HL-60 (cell line): ENCODE results near the gene PRKCD.

Experiments
- DNase-seq, 2 experiments: peaks; one replicate each; pipeline ENCODE4 v3.0.0-alpha.2; 2010 to 2020; ENCODE audit warnings: low read depth in 1 of 2, low spot score in 1 of 2
- H3K27ac ChIP-seq: fragments of 250-450 bp; sonication (Bioruptor Pico); replicated peaks from 2 replicates; pipeline ENCODE4 v1.5.1; 2020; ENCODE audit warnings: mild to moderate bottlenecking, moderate library complexity
- H3K27me3 ChIP-seq: fragments of 250-450 bp; sonication (Bioruptor Pico); 2 replicates; pipeline ENCODE4 v1.5.1; 2021; ENCODE audit warnings: mild to moderate bottlenecking, moderate library complexity; ENCODE audit not compliant: insufficient read depth, poor library complexity, severe bottlenecking
- H3K4me3 ChIP-seq: replicated peaks from 2 replicates; pipeline ENCODE4 v1.5.1; 2011; ENCODE audit warnings: mild to moderate bottlenecking, control low read depth, low read length; ENCODE audit not compliant: insufficient read depth
- GABPA ChIP-seq: IDR thresholded peaks from 2 replicates; pipeline ENCODE4 v1.6.1; 2012; ENCODE audit warnings: low read depth
- POLR2AphosphoS5 ChIP-seq: IDR thresholded peaks from 2 replicates; pipeline ENCODE4 v1.6.1; 2012; ENCODE audit warnings: low read depth
- SPI1 ChIP-seq: IDR thresholded peaks from 2 replicates; pipeline ENCODE4 v1.6.1; 2012; ENCODE audit warnings: low read depth, mild to moderate bottlenecking, borderline replicate concordance
- TF ChIP-seq, protein P1 (sequence below): IDR thresholded peaks from one replicate; pipeline ENCODE4 v1.5.1; 2011; ENCODE audit warnings: low read length, control low read depth, inconsistent platforms; ENCODE audit not compliant: insufficient read depth
- TF ChIP-seq, protein P2 (sequence below): IDR thresholded peaks from 2 replicates; pipeline ENCODE4 v1.6.1; 2012; ENCODE audit warnings: low read depth; ENCODE audit not compliant: insufficient replicate concordance

Gene PRKCD

DNA sequence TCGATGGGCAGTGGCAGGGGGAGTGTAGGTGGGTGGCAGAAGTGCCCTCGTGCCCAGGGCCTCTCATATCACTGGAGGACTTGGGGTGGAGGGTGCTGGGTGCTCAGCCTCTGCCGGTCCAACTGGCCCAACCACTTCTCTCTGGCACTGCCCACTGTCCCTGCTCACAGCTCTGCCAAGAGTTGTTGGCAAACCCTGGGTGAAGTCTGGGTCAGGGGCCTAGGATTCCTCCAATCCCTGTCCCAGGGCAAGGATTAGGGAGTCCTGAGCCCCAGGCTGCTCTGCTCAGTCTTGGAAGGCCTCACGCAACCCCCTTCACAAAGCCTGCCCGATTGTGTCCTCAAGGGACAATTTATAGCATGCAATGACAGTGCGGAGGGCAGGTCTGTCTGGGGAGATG is 5.2 kb upstream of the PRKCD start:
- Histone ChIP-seq H3K4me3 (no peak overlapping the region), H3K27ac (no peak overlapping the region), H3K27me3 (no peaks in the 10 kb centered on the region)
- TF ChIP-seq GABPA (no peak), SPI1 (no peak), POLR2AphosphoS5 (no peak)
- TF ChIP-seq, protein P1, sequence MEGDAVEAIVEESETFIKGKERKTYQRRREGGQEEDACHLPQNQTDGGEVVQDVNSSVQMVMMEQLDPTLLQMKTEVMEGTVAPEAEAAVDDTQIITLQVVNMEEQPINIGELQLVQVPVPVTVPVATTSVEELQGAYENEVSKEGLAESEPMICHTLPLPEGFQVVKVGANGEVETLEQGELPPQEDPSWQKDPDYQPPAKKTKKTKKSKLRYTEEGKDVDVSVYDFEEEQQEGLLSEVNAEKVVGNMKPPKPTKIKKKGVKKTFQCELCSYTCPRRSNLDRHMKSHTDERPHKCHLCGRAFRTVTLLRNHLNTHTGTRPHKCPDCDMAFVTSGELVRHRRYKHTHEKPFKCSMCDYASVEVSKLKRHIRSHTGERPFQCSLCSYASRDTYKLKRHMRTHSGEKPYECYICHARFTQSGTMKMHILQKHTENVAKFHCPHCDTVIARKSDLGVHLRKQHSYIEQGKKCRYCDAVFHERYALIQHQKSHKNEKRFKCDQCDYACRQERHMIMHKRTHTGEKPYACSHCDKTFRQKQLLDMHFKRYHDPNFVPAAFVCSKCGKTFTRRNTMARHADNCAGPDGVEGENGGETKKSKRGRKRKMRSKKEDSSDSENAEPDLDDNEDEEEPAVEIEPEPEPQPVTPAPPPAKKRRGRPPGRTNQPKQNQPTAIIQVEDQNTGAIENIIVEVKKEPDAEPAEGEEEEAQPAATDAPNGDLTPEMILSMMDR: no peak
- TF ChIP-seq, protein P2, sequence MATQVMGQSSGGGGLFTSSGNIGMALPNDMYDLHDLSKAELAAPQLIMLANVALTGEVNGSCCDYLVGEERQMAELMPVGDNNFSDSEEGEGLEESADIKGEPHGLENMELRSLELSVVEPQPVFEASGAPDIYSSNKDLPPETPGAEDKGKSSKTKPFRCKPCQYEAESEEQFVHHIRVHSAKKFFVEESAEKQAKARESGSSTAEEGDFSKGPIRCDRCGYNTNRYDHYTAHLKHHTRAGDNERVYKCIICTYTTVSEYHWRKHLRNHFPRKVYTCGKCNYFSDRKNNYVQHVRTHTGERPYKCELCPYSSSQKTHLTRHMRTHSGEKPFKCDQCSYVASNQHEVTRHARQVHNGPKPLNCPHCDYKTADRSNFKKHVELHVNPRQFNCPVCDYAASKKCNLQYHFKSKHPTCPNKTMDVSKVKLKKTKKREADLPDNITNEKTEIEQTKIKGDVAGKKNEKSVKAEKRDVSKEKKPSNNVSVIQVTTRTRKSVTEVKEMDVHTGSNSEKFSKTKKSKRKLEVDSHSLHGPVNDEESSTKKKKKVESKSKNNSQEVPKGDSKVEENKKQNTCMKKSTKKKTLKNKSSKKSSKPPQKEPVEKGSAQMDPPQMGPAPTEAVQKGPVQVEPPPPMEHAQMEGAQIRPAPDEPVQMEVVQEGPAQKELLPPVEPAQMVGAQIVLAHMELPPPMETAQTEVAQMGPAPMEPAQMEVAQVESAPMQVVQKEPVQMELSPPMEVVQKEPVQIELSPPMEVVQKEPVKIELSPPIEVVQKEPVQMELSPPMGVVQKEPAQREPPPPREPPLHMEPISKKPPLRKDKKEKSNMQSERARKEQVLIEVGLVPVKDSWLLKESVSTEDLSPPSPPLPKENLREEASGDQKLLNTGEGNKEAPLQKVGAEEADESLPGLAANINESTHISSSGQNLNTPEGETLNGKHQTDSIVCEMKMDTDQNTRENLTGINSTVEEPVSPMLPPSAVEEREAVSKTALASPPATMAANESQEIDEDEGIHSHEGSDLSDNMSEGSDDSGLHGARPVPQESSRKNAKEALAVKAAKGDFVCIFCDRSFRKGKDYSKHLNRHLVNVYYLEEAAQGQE: no peak
- no peak for DNase-seq

DNA sequence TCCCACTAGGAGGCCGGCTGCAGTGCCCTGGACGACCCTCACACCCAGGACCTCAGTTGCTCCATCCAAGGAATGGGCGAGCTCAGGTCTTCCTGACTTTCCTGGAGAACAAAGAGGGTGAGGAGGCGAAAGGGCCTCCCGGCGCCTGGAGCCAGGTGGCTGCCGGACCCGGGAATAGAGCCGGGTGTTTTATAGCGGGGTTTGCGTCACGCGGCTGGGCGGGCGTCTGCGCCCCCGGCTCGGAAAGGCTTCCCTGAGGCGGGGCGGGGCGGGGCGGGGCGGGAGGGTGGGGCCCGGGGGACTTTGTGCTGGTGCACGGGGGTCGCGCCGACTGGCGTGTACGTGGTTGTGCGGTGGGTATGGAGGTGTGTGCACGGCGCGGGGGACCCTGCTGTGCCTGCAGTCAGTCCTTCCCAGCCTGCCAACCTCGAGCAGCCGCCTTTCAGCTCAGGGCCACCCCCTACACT is 4.6 kb upstream of the PRKCD start:
- DNase-seq: no peak
- Histone ChIP-seq H3K27me3 (no peaks in the 10 kb centered on the region), H3K27ac (no peak overlapping the region), H3K4me3 (no peak overlapping the region)
- no peak for TF ChIP-seq POLR2AphosphoS5
- TF ChIP-seq, protein P1: no peak
- TF ChIP-seq, protein P2: no peak
- TF ChIP-seq GABPA: no peak
- TF ChIP-seq SPI1: no peak

DNA sequence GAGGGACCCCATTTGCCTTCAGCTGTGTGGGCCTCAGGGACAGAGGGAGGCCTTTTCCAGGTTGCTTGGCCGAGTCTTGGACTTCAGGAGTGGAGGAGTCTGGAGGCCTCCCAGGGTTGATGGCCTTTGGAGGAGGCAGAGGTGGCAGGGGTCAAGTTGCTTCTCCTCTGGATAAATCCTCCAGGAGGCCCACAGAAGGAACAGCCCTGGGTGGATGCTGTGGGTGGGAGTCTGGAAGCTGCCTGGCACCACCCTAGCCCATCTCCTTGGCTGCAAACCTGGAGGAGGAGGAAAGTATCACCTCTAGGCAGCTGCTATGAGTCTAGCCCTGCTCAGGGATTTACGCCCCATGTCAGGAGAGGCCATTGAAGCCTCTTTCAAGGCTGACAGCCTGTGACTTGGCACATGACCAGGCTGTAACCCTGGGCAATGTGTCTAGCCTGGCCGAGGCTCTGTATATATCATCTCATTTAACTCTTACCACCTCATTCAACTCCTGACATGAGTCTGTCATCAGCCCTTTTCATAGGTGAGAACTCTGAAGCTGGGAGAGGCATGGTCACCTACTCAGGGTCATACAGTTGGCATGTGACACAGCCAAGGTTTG is 2.9 kb upstream of the PRKCD start:
- TF ChIP-seq, protein P2: no peak
- no peak for TF ChIP-seq GABPA
- TF ChIP-seq, protein P1: no peak
- no peak for TF ChIP-seq POLR2AphosphoS5
- TF ChIP-seq SPI1: no peak
- H3K27me3 ChIP-seq: no peaks in the 10 kb centered on the region
- DNase-seq: no peak

More for the DNA sequence above, 2.9 kb upstream of the PRKCD start:
- Histone ChIP-seq H3K27ac (no peak overlapping the region), H3K4me3 (no peak overlapping the region)
